Suprapubic skin (tissue), 4 donors: Measurements from ENCODE around the gene PDE1C. TPM values are rescaled to one million over a fixed set of nuclear protein-coding genes. Genes with fewer than 3 reads are reported as not detected.

Experiments
- DNase-seq, 2 donors: peaks; one replicate each; pipeline ENCODE4 v3.0.0-alpha.2; 2019; ENCODE audit warnings: low spot score in 2 of 2
- H3K27ac ChIP-seq: fragments of 200-600 bp; sonication (generic); one replicate; pipeline ENCODE4 v1.5.1; 2019
- H3K27me3 ChIP-seq: fragments of 200-600 bp; sonication (generic); one replicate; pipeline ENCODE4 v1.5.1; 2019
- H3K36me3 ChIP-seq: fragments of 200-600 bp; sonication (generic); one replicate; pipeline ENCODE4 v1.5.1; 2019
- H3K4me1 ChIP-seq: fragments of 200-600 bp; sonication (generic); one replicate; pipeline ENCODE4 v1.5.1; 2019
- H3K4me3 ChIP-seq: fragments of 200-600 bp; sonication (generic); one replicate; pipeline ENCODE4 v1.5.1; 2019; ENCODE audit warnings: mild to moderate bottlenecking
- H3K9me3 ChIP-seq: fragments of 200-600 bp; sonication (generic); one replicate; pipeline ENCODE4 v1.5.1; 2019
- CTCF ChIP-seq, 2 donors: fragments of 200-600 bp in 1 of 2; fragments of 450-650 bp in 1 of 2; sonication (generic) in 1 of 2; IDR thresholded peaks; one replicate each; pipeline ENCODE4 v1.5.1; 2016 to 2019; ENCODE audit warnings: antibody characterized with exemption in 2 of 2, mild to moderate bottlenecking in 1 of 2, moderate library complexity in 1 of 2
- EP300 ChIP-seq: sonication (generic); formaldehyde crosslinking; IDR thresholded peaks from one replicate; pipeline ENCODE4 v1.6.1; 2017; ENCODE audit warnings: antibody characterized with exemption
- POLR2A ChIP-seq, 2 donors: fragments of 450-650 bp; IDR thresholded peaks; one replicate each; pipeline ENCODE4 v1.6.1; 2017; ENCODE audit warnings: antibody characterized with exemption in 2 of 2, mild to moderate bottlenecking in 2 of 2, moderate library complexity in 2 of 2
- POLR2AphosphoS5 ChIP-seq, 3 donors: sonication (generic); formaldehyde crosslinking; IDR thresholded peaks; one replicate each; pipeline ENCODE4 v1.6.1; 2017; ENCODE audit warnings: antibody characterized with exemption in 3 of 3
- WGBS: methylation state at CpG from one replicate; pipeline ENCODE4 v1.1.5; 2018; 5-methylcytosine and 5-hydroxymethylcytosine counted together
- total RNA-seq, 4 donors: library from RNA; depleted of rRNA; stranded (reverse); fragments of >200 nt; gene quantifications; one replicate each; pipeline ENCODE4 v1.1.0, GENCODE V29; 2016

PDE1C gene
- total RNA-seq, 4 donors from 2014 or later, result 0.64 to 1.8 (median 0.83) TPM

GRCh38 chr7:32053204-32053603, 17.0 kb downstream of the PDE1C start:
- DNase-seq, result no peak
- TF ChIP-seq POLR2AphosphoS5 (IDR thresholded peaks at IDR 0.05), result no peak
- no peak for TF ChIP-seq CTCF (IDR thresholded peaks at IDR 0.05)
- TF ChIP-seq POLR2A (IDR thresholded peaks at IDR 0.05), result no peak
- no peak for TF ChIP-seq EP300
- 92% methylated on average over 3 of the region's 3 CpGs for whole genome bisulfite sequencing
- H3K4me1 ChIP-seq, result no peaks in the 10 kb centered on the region
- no peak overlapping the region for H3K4me3 ChIP-seq
- H3K36me3 ChIP-seq, result no peaks in the 10 kb centered on the region
- no peaks in the 10 kb centered on the region for H3K27me3 ChIP-seq
- no peaks in the 10 kb centered on the region for H3K9me3 ChIP-seq
- no peak overlapping the region for H3K27ac ChIP-seq

GRCh38 chr7:32051128-32051527, 19.1 kb downstream of the PDE1C start:
- WGBS, result 77% methylated on average over 5 of the region's 5 CpGs
- TF ChIP-seq CTCF (IDR thresholded peaks at IDR 0.05) (no peak), POLR2AphosphoS5 (IDR thresholded peaks at IDR 0.05) (no peak), EP300 (no peak), POLR2A (IDR thresholded peaks at IDR 0.05) (no peak)
- no peaks in the 10 kb centered on the region for H3K9me3 ChIP-seq
- H3K27me3 ChIP-seq, result no peaks in the 10 kb centered on the region
- H3K27ac ChIP-seq, result no peak overlapping the region
- no peaks in the 10 kb centered on the region for H3K4me1 ChIP-seq
- DNase-seq, result no peak
- H3K36me3 ChIP-seq, result no peaks in the 10 kb centered on the region
- H3K4me3 ChIP-seq, result no peak overlapping the region

GRCh38 chr7:32049599-32049998, 20.6 kb downstream of the PDE1C start:
- no peaks in the 10 kb centered on the region for H3K36me3 ChIP-seq
- no peak for DNase-seq
- no peaks in the 10 kb centered on the region for H3K27me3 ChIP-seq
- no peaks in the 10 kb centered on the region for H3K4me1 ChIP-seq
- no peak for TF ChIP-seq POLR2AphosphoS5 (IDR thresholded peaks at IDR 0.05)
- no peak for TF ChIP-seq EP300
- no peak for TF ChIP-seq CTCF (IDR thresholded peaks at IDR 0.05)
- no peak for TF ChIP-seq POLR2A (IDR thresholded peaks at IDR 0.05)
- no peaks in the 10 kb centered on the region for H3K9me3 ChIP-seq
- no peak overlapping the region for H3K27ac ChIP-seq
- no peak overlapping the region for H3K4me3 ChIP-seq
- WGBS, result 64% methylated on average over 3 of the region's 3 CpGs

- Histone ChIP-seq H3K9me3 (no peaks in the 10 kb centered on the region), H3K4me3 (no peak overlapping the region), H3K27ac (no peak overlapping the region), H3K36me3 (no peaks in the 10 kb centered on the region), H3K27me3 (no peaks in the 10 kb centered on the region), H3K4me1 (no peaks in the 10 kb centered on the region)
- WGBS, result 21% methylated on average over 3 of the region's 3 CpGs
- no peak for TF ChIP-seq POLR2A (IDR thresholded peaks at IDR 0.05)
- TF ChIP-seq EP300, result no peak
- no peak for TF ChIP-seq CTCF (IDR thresholded peaks at IDR 0.05)
- no peak for TF ChIP-seq POLR2AphosphoS5 (IDR thresholded peaks at IDR 0.05)
- DNase-seq, result no peak
Observed at GRCh38 chr7:32048970-32049491, 21.2 kb downstream of the PDE1C start.

GRCh38 chr7:32047801-32048200, 22.4 kb downstream of the PDE1C start:
- no peaks in the 10 kb centered on the region for H3K27me3 ChIP-seq
- H3K4me1 ChIP-seq, result no peaks in the 10 kb centered on the region
- no peak for DNase-seq
- H3K36me3 ChIP-seq, result no peaks in the 10 kb centered on the region
- TF ChIP-seq POLR2A (IDR thresholded peaks at IDR 0.05) (no peak), POLR2AphosphoS5 (IDR thresholded peaks at IDR 0.05) (no peak), CTCF (IDR thresholded peaks at IDR 0.05) (no peak), EP300 (no peak)
- no peak overlapping the region for H3K4me3 ChIP-seq
- H3K9me3 ChIP-seq, result no peaks in the 10 kb centered on the region
- no peak overlapping the region for H3K27ac ChIP-seq
